Ishikawa (cell line): ENCODE measurements around the gene CCDC57.

Source experiments
- CEBPB ChIP-seq: IDR thresholded peaks from 2 replicates; pipeline ENCODE4 v1.6.1; 2012
- CREB1 ChIP-seq: IDR thresholded peaks from 2 replicates; pipeline ENCODE4 v1.6.1; 2012; ENCODE audit warnings: low read depth
- EGR1 ChIP-seq: IDR thresholded peaks from 2 replicates; pipeline ENCODE4 v1.6.1; 2012
- EP300 ChIP-seq: IDR thresholded peaks from 2 replicates; pipeline ENCODE4 v1.6.1; 2012; ENCODE audit warnings: borderline replicate concordance
- NFIC ChIP-seq: IDR thresholded peaks from 2 replicates; pipeline ENCODE4 v1.6.1; 2012
- TCF12 ChIP-seq: IDR thresholded peaks from 2 replicates; pipeline ENCODE4 v1.6.1; 2012; ENCODE audit warnings: low read depth
- TEAD4 ChIP-seq: IDR thresholded peaks from 2 replicates; pipeline ENCODE4 v1.6.1; 2012
- YY1 ChIP-seq: IDR thresholded peaks from 2 replicates; pipeline ENCODE4 v1.6.1; 2012; ENCODE audit warnings: low read depth
- ZBTB7A ChIP-seq: IDR thresholded peaks from 2 replicates; pipeline ENCODE4 v1.6.1; 2012; ENCODE audit warnings: low read depth
- TF ChIP-seq, protein P1 (sequence below): IDR thresholded peaks from 2 replicates; pipeline ENCODE4 v1.6.1; 2012
- TF ChIP-seq, protein P2 (sequence below): IDR thresholded peaks from 2 replicates; pipeline ENCODE4 v1.6.1; 2012; ENCODE audit warnings: low read depth, mild to moderate bottlenecking
- TF ChIP-seq, protein P3 (sequence below): IDR thresholded peaks from 2 replicates; pipeline ENCODE4 v1.6.1; 2012

CCDC57 gene

DNA sequence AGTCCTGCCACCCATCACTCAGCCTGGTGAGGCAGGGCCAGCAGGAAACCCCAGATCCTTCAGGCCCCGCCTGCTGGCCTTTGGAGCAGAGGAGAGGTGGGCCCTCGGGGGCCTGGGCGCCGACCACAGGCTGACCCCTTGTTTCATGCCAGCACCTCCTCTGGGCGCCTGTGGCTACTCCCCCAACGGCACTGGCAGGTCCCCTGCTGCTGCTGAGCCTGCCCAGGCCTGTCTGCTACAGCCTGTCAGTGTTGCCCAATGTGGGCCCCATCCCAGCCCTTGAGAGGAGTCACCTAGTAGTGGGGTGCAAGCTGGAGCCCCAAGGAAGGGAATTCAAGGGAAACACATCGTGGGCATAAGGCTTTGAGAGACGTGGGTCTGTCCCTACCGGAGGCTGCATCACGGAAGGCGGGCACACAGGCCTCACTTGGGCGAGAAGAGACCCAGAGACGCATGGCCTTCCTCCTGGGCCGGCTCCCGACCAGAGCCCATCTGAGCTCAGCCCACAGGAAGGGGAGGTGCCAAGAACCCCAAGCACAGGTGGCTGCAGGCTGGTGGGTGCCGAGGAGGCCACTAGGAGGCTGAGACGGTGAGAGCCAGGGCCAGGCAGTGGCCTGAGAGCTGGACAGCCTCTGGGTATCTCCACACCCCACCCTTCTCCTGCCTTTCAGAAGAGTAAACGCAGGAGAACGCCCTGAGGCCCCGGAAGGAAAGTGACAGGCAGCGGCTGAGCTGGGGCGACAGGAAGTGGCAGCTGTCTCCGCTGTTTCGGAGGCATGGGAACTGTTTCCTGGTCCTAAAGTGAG lies 106.6 kb downstream of the CCDC57 start:
- TF ChIP-seq, protein P1, sequence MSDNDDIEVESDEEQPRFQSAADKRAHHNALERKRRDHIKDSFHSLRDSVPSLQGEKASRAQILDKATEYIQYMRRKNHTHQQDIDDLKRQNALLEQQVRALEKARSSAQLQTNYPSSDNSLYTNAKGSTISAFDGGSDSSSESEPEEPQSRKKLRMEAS, result no peak
- TF ChIP-seq YY1 (no peak), EGR1 (no peak), ZBTB7A (no peak)
- TF ChIP-seq, protein P2, sequence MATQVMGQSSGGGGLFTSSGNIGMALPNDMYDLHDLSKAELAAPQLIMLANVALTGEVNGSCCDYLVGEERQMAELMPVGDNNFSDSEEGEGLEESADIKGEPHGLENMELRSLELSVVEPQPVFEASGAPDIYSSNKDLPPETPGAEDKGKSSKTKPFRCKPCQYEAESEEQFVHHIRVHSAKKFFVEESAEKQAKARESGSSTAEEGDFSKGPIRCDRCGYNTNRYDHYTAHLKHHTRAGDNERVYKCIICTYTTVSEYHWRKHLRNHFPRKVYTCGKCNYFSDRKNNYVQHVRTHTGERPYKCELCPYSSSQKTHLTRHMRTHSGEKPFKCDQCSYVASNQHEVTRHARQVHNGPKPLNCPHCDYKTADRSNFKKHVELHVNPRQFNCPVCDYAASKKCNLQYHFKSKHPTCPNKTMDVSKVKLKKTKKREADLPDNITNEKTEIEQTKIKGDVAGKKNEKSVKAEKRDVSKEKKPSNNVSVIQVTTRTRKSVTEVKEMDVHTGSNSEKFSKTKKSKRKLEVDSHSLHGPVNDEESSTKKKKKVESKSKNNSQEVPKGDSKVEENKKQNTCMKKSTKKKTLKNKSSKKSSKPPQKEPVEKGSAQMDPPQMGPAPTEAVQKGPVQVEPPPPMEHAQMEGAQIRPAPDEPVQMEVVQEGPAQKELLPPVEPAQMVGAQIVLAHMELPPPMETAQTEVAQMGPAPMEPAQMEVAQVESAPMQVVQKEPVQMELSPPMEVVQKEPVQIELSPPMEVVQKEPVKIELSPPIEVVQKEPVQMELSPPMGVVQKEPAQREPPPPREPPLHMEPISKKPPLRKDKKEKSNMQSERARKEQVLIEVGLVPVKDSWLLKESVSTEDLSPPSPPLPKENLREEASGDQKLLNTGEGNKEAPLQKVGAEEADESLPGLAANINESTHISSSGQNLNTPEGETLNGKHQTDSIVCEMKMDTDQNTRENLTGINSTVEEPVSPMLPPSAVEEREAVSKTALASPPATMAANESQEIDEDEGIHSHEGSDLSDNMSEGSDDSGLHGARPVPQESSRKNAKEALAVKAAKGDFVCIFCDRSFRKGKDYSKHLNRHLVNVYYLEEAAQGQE, result no peak

DNA sequence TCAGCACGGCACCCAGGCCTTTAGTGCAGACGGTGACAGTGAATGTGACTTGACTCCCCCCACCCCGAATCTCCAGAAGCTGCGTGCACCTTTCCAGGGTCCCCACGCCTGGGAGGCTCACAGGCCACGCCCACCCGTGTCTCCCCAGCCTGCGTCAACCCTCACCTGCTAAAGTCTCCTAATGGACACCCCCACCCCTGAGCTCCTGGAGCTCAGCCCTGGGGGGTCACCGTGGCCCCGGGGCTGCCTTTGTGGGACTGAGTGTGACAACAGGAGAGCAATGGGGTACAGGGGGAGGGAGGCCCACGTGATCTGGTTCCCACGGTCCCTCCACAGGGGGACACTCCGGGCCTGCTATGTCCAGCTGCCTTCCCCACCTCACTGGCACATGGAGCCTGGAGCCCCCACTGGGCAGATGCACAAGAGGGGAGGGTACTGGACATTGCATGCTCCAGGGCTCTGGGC lies 107.2 kb downstream of the CCDC57 start:
- TF ChIP-seq CEBPB (no peak), YY1 (no peak), EP300 (no peak), NFIC (no peak), TCF12 (no peak), EGR1 (no peak)
- TF ChIP-seq, protein P3, sequence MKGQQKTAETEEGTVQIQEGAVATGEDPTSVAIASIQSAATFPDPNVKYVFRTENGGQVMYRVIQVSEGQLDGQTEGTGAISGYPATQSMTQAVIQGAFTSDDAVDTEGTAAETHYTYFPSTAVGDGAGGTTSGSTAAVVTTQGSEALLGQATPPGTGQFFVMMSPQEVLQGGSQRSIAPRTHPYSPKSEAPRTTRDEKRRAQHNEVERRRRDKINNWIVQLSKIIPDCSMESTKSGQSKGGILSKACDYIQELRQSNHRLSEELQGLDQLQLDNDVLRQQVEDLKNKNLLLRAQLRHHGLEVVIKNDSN, result no peak
- TF ChIP-seq, protein P1, result no peak
- TF ChIP-seq, protein P2, result no peak

DNA sequence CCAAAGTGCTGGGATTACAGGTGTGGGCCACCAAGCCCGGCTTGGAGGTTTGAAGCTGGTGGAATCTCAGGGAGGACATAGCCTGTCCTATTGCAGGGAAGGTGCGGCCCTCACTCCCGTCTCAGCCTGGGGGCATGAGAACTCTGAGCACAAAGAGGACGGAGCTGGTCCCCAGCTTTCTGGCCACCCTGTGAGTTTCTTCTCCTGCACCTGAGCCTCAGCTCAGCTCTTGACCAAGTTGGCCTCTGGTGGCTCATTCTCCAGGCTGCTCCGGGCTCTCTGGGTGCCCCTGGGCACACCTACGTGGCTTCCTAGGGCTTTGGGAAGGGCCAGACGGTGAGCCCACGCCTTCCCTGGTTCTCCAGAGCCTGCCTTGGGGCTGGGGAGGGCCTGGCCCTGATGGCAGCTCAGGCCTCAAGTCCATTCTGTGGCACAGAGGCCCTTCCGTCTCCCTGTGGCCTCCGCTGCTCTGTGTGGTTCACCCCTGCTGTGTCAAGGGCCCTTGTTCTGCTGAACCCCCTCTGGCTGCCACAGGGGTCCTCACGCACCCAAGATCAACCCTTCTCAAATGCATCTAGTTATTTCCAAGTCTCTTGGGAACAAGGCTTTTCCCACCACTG lies 107.7 kb downstream of the CCDC57 start:
- TF ChIP-seq, protein P2, result no peak
- TF ChIP-seq CEBPB, result no peak
- TF ChIP-seq CREB1, result no peak
- no peak for TF ChIP-seq EP300

- no peak for TF ChIP-seq EGR1
- TF ChIP-seq CREB1, result no peak
- TF ChIP-seq, protein P2, result no peak
- TF ChIP-seq, protein P1, result peak; percentile 65
- TF ChIP-seq ZBTB7A, result peak; percentile 71; the same call in 1 of the 2 replicates
- no peak for TF ChIP-seq CEBPB
- TF ChIP-seq TEAD4, result no peak
These were observed 108.8 kb downstream of the CCDC57 start for GRCh38 chr17:82103553-82104451.
